OCI-LY3 (cell line): ENCODE measurements around the gene EMID1.

Experiments used
- CTCF ChIP-seq: fragments of 200-600, 300-600 bp; sonication (generic); IDR thresholded peaks from 2 replicates; pipeline ENCODE4 v1.5.1; 2014; ENCODE audit warnings: antibody characterized with exemption, low read length, low read depth
- EZH2phosphoT487 ChIP-seq: fragments of 200-600 bp; shearing (Covaris generic); IDR thresholded peaks from 2 replicates; pipeline ENCODE4 v1.6.1; 2018; ENCODE audit warnings: antibody characterized with exemption, mixed run types, low read depth

DNA sequence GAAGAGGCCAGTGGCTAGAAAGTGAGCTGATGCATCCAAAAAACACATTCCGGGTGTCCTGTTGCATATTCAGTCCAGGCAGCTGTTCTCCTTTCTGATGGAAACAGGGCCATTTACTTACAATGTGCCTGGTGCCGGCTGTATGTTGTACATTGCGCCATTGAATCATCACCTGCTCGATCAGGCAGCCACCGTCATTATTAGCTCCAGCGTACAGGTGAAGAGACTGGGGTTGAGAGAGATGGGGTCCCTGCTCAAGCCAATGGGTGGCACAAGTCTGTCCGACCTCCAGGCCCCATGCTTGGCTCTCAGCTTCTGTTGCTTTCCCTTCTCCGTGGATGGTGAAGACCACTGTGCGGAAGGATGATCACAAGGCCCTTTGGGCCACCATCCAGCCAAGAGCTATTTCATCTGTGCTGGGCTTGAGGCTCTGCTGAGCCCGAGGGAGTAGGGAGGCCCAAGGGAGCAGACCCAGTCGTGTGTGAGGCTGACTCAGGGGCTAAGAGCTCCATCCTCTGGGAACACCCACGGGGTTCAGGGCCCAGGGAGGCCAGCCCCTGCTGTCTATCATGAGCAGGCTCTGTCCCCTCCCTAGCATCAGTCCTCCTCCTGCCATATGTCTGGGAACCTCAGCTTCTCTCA, 20.7 kb upstream of the EMID1 start:
- no peak for TF ChIP-seq EZH2phosphoT487
- no peak for TF ChIP-seq CTCF
